Activated CD8-positive, alpha-beta T cell treated with anti-CD3 and anti-CD28 coated beads, Interleukin-2, amount 10 ng/mL, durations not matched to agents 7 days and 5 days (primary cell): Measurements from ENCODE around the gene DBI. TPM values are rescaled to one million over a fixed set of nuclear protein-coding genes. Genes with fewer than 3 reads are reported as not detected.

Experiments
- ATAC-seq: fragments of 150-1000 bp; cut with Tn5 transposase; one replicate; pipeline ENCODE4 v1.10.0; 2021; ENCODE audit warnings: moderate library complexity
- CTCF ChIA-PET: fragments of 350-600 bp; sonication (Branson Sonifier 250); formaldehyde crosslinking; loops from one replicate; lab custom pipeline; 2021; ENCODE audit warnings: antibody characterized with exemption; lab: Charles Lee
- POLR2A ChIA-PET: fragments of 350-600 bp; sonication (Branson Sonifier 250); formaldehyde crosslinking; loops from one replicate; lab custom pipeline; 2021; ENCODE audit warnings: antibody characterized with exemption; lab: Charles Lee
- DNase-seq: peaks from one replicate; pipeline ENCODE4 v3.0.0-alpha.2; 2020
- H3K27ac Mint-ChIP-seq: one replicate; pipeline ENCODE4 v1.8.0; 2021; ENCODE audit warnings: mild to moderate bottlenecking, mixed read lengths
- H3K27me3 Mint-ChIP-seq: one replicate; pipeline ENCODE4 v1.8.0; 2021; ENCODE audit warnings: low read depth, mixed read lengths
- H3K36me3 Mint-ChIP-seq: one replicate; pipeline ENCODE4 v1.8.0; 2021; ENCODE audit warnings: low read depth, mixed read lengths
- H3K4me1 Mint-ChIP-seq: one replicate; pipeline ENCODE4 v1.8.0; 2021; ENCODE audit warnings: low read depth, mixed read lengths
- H3K4me3 Mint-ChIP-seq: one replicate; pipeline ENCODE4 v1.8.0; 2021; ENCODE audit warnings: mild to moderate bottlenecking, mixed read lengths
- H3K9me3 Mint-ChIP-seq: one replicate; pipeline ENCODE4 v1.8.0; 2022; ENCODE audit warnings: mixed read lengths; ENCODE audit not compliant: insufficient read depth
- total RNA-seq, 2 experiments: library from RNA; stranded (reverse); gene quantifications; one replicate each; pipeline ENCODE4 v1.2.3, GENCODE V29; 2021

DBI gene
- total RNA-seq, 2 experiments from 2014 or later = 192 TPM

DNA sequence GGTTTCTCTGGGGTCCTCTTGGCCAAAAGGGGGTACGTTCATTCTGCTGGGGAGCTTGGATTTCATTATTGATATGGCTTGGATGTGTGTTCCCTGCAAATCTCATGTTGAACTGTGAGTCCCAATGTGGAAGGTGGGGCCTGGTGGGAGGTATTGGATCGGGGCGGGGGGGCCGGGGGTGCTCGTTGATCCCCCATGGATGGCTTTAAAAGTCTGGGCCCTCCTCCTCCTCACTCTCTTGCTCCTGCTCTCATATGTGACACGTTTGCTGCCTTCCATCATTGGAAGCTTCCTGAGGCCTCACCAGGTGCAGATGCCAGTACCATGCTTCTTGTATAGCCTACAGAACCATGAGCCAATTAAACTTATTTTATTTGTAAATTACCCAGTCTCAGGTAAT, 11.8 kb downstream of the DBI start:
- H3K4me3 Mint-ChIP-seq = no peak overlapping the region
- H3K9me3 Mint-ChIP-seq = no peaks in the 10 kb centered on the region
- DNase-seq = no peak
- no peak overlapping the region for H3K27ac Mint-ChIP-seq
- H3K27me3 Mint-ChIP-seq = peaks cover 8% of the 10 kb centered on the region
- no peaks in the 10 kb centered on the region for H3K4me1 Mint-ChIP-seq
- POLR2A ChIA-PET = interaction anchor here (1.0 kb wide), 1 partner anchor 11 kb away, joined by 10 read pairs; the partner anchor contains the start of genes C2orf76 and DBI
- ATAC-seq = no peak
- peaks cover 13% of the 10 kb centered on the region for H3K36me3 Mint-ChIP-seq
- CTCF ChIA-PET = interaction anchor here (1.9 kb wide), 1 partner anchor 12 kb away, joined by 4 read pairs; the partner anchor contains the start of genes C2orf76 and DBI

- DNase-seq (no peak), ATAC-seq (no peak)
- Mint-ChIP-seq H3K27ac (no peak overlapping the region), H3K4me3 (no peak overlapping the region), H3K9me3 (no peaks in the 10 kb centered on the region), H3K4me1 (peaks cover 4% of the 10 kb centered on the region), H3K27me3 (peaks cover 14% of the 10 kb centered on the region), H3K36me3 (no peaks in the 10 kb centered on the region)
- POLR2A ChIA-PET = interaction anchor here (1.3 kb wide), 1 partner anchor 16 kb away, joined by 4 read pairs; no protein-coding TSS in a partner anchor
- CTCF ChIA-PET = no interaction called here
Observed at GRCh38 chr2:119383410-119384140, 16.8 kb downstream of the DBI start.

DNA sequence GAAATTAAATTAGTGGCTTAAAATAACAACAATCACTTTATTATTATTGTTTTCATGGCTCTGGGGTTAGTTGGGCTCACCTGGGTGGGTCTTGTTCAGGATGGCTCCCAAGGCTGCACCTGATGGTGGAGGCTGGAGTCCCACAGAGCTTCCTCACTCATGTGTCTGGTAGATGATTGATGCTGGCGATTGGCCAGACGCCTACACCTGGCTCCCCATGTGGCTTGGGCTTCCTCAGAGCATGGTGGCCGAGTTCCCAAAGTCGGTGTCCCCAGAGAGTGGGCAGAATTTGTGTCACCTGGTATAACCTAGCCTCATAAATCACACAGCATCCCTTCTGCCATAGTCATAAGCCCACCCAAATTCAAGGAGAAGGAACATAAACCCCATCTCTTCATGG, 18.2 kb downstream of the DBI start:
- H3K4me3 Mint-ChIP-seq = no peak overlapping the region
- H3K4me1 Mint-ChIP-seq = peaks cover 4% of the 10 kb centered on the region
- H3K27me3 Mint-ChIP-seq = peaks cover 20% of the 10 kb centered on the region
- no peaks in the 10 kb centered on the region for H3K36me3 Mint-ChIP-seq
- ATAC-seq (no peak), DNase-seq (no peak)
- POLR2A ChIA-PET = no interaction called here
- H3K9me3 Mint-ChIP-seq = no peaks in the 10 kb centered on the region
- H3K27ac Mint-ChIP-seq = no peak overlapping the region
- CTCF ChIA-PET = no interaction called here

DNA sequence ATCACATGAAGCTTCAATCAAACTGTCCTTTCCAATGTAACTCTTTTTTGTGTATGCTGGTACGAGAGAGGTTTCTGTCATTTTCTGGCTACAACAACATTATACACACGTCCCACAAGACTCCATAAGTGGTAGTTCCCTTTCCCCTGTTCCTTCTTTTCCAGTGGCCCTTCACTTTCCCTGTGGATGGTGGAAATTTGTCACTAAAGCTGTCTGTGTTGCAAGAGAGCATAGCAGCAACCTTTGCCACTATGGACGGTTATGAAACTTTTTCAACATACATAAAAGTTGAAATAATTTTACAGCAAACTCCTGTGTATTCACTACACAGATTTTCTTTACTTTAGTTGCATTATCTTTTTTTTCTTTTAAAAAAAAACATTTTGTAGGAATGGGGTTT, 18.7 kb downstream of the DBI start:
- ATAC-seq = no peak
- Mint-ChIP-seq H3K27me3 (peaks cover 16% of the 10 kb centered on the region), H3K4me1 (peaks cover 4% of the 10 kb centered on the region), H3K4me3 (no peak overlapping the region), H3K9me3 (no peaks in the 10 kb centered on the region), H3K36me3 (no peaks in the 10 kb centered on the region), H3K27ac (no peak overlapping the region)
- ChIA-PET CTCF (no interaction called here), POLR2A (no interaction called here)
- no peak for DNase-seq

GRCh38 chr2:119387381-119388129, 20.8 kb downstream of the DBI start:
- Mint-ChIP-seq H3K9me3 (no peaks in the 10 kb centered on the region), H3K4me1 (peaks cover 4% of the 10 kb centered on the region), H3K4me3 (no peak overlapping the region), H3K27me3 (peaks cover 18% of the 10 kb centered on the region), H3K36me3 (no peaks in the 10 kb centered on the region), H3K27ac (no peak overlapping the region)
- ChIA-PET CTCF (interaction anchor here (0.6 to 1.1 kb wide), 3 partner anchors 12 to 144 kb away, joined by 3 to 4 read pairs (median 3); no protein-coding TSS in a partner anchor), POLR2A (interaction anchor here (0.5 kb wide), 1 partner anchor 31 kb away, joined by 3 read pairs; no protein-coding TSS in a partner anchor)
- ATAC-seq (no peak), DNase-seq (no peak)

GRCh38 chr2:119389615-119390306, 23.0 kb downstream of the DBI start:
- Mint-ChIP-seq H3K9me3 (no peaks in the 10 kb centered on the region), H3K27me3 (peaks cover 14% of the 10 kb centered on the region), H3K27ac (no peak overlapping the region), H3K4me3 (no peak overlapping the region), H3K4me1 (peaks cover 4% of the 10 kb centered on the region), H3K36me3 (no peaks in the 10 kb centered on the region)
- DNase-seq = no peak
- no peak for ATAC-seq
- ChIA-PET CTCF (no interaction called here), POLR2A (no interaction called here)

- no peak overlapping the region for H3K27ac Mint-ChIP-seq
- H3K36me3 Mint-ChIP-seq = no peaks in the 10 kb centered on the region
- H3K4me1 Mint-ChIP-seq = peaks cover 5% of the 10 kb centered on the region
- POLR2A ChIA-PET = no interaction called here
- no peaks in the 10 kb centered on the region for H3K9me3 Mint-ChIP-seq
- peaks cover 14% of the 10 kb centered on the region for H3K27me3 Mint-ChIP-seq
- DNase-seq (no peak), ATAC-seq (no peak)
- no peak overlapping the region for H3K4me3 Mint-ChIP-seq
- CTCF ChIA-PET = no interaction called here
Observed at GRCh38 chr2:119393971-119394748, 27.4 kb downstream of the DBI start.

DNA sequence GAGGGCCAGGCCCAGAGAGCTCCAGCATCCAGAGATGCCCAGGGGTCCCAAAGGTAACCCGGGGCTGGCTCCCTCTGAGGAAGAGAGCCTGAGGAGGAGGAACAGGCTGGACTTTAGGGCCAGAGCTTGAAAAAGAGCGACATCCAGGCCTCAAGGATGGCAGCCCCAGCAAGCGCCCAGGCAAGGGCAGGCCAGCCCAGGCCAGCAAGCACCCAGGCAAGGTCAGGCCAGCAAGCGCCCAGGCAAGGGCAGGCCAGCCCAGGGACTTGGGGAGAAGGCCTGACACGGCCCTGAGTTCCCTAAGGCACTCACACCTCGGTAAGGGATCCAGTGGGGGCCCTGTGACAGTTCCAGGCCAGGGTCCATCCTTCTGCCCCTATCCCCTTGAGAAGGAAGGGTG, 30.4 kb downstream of the DBI start:
- H3K27ac Mint-ChIP-seq = no peak overlapping the region
- ATAC-seq = no peak
- peaks cover 5% of the 10 kb centered on the region for H3K4me1 Mint-ChIP-seq
- ChIA-PET POLR2A (no interaction called here), CTCF (no interaction called here)
- H3K27me3 Mint-ChIP-seq = peaks cover 4% of the 10 kb centered on the region
- H3K36me3 Mint-ChIP-seq = no peaks in the 10 kb centered on the region
- no peak for DNase-seq
- no peaks in the 10 kb centered on the region for H3K9me3 Mint-ChIP-seq
- no peak overlapping the region for H3K4me3 Mint-ChIP-seq

GRCh38 chr2:119402106-119402505, 35.3 kb downstream of the DBI start:
- peaks cover 5% of the 10 kb centered on the region for H3K4me1 Mint-ChIP-seq
- DNase-seq (no peak), ATAC-seq (no peak)
- peaks cover 2% of the 10 kb centered on the region for H3K27me3 Mint-ChIP-seq
- no peak overlapping the region for H3K4me3 Mint-ChIP-seq
- CTCF ChIA-PET = no interaction called here
- no peaks in the 10 kb centered on the region for H3K9me3 Mint-ChIP-seq
- POLR2A ChIA-PET = no interaction called here
- no peaks in the 10 kb centered on the region for H3K36me3 Mint-ChIP-seq
- H3K27ac Mint-ChIP-seq = no peak overlapping the region

DNA sequence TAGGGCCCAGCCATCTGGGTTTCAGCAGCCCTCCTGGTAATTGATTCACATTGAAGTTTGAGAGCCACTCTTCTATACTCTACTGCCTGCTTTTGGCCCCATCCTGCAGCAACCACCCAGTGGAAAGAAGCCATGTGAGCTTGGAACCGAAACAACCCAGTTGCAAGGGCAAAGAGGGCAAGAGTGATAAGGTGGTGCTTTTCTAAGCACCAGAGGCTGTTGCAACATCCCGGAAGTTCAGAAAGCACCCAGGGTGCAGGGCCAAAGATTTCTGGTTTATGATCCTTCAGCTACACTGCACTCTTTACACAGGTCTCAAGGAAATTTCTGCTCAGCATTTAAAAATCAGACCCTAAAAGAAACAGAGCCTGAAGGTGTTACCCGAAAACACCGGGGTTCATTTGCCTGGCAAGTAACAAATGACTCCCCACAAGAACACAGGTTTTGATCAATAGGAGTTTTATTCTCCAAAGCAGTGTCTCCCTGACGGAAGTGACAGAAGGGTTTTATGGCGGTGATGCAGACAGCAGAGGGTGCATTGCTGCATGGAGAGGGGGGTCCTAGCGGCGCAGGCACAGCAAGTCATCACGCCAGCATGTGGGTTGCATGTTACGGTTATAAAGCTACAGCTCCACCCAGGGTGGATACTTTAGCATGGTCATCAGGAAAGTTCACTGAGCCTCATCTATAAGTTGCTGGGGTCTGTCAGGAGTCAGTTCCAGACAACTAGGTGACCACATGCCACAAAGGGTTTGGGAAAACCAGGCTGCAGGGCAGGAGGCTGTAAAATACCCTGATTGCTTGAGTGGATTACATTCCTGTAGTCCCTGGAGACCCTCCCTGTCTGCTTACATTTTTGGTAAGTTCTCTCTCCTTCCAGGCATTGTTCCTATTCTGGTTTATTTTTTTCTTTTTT, 36.1 kb downstream of the DBI start:
- CTCF ChIA-PET = no interaction called here

More for the DNA sequence above, 36.1 kb downstream of the DBI start:
- Mint-ChIP-seq H3K36me3 (no peaks in the 10 kb centered on the region), H3K27ac (no peak overlapping the region), H3K4me1 (peaks cover 5% of the 10 kb centered on the region), H3K9me3 (no peaks in the 10 kb centered on the region), H3K4me3 (no peak overlapping the region), H3K27me3 (peaks cover 2% of the 10 kb centered on the region)
- DNase-seq (no peak), ATAC-seq (no peak)
- POLR2A ChIA-PET = no interaction called here
